GM13976 (cell line): Measurements from ENCODE around the gene TM4SF4.

Experiments used
- DNase-seq: peaks from one replicate; pipeline ENCODE4 v3.0.0; 2012; ENCODE audit warnings: low spot score
- CTCF ChIP-seq: IDR thresholded peaks from 2 replicates; pipeline ENCODE4 v1.5.1; 2012; ENCODE audit warnings: borderline replicate concordance, mild to moderate bottlenecking; ENCODE audit not compliant: insufficient read depth; ENCODE audit errors: extremely low read depth, missing control alignments, control extremely low read depth
- in situ Hi-C: fragments of 300-500 bp; cut with MboI; formaldehyde crosslinking; loops from one replicate; pipeline ENCODE4 v1.12.0; 2022; ENCODE audit warnings: low sequenced_read_pairs, mixed read lengths, inconsistent platforms; ENCODE audit not compliant: unreplicated experiment

Gene TM4SF4

GRCh38 chr3:149535333-149535685 is 60.8 kb downstream of the TM4SF4 start:
- DNase-seq: no peak
- in situ Hi-C loops: no loop called here
- no peak for TF ChIP-seq CTCF

- DNase-seq: no peak
- TF ChIP-seq CTCF: no peak
- in situ Hi-C loops: no loop called here
Measured at GRCh38 chr3:149536429-149536828, 61.9 kb downstream of the TM4SF4 start.

DNA sequence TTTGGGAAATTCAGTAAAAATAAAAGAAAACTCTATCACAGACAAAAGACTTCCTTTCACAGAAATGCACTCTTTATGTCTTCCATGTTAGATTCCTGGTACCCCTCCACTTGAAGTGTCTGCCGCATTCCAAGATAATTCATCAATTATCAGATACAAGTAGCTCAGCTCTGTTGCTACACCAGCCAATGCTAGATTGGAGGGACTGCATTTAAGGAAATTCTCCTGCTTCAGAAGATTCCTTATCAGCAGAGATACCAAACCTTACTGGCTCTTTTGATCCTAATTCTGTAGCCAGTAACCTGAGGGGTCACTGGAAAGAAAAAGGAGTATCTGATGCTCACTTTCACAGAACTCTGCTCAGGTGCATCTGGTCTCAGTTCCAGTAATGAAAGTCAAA is 63.9 kb downstream of the TM4SF4 start:
- no peak for DNase-seq
- TF ChIP-seq CTCF: no peak
- in situ Hi-C loops: no loop called here

GRCh38 chr3:149541091-149541491 is 66.6 kb downstream of the TM4SF4 start:
- no peak for TF ChIP-seq CTCF
- in situ Hi-C loops: no loop called here
- no peak for DNase-seq

GRCh38 chr3:149542375-149543312 is 68.1 kb downstream of the TM4SF4 start:
- no peak for TF ChIP-seq CTCF
- in situ Hi-C loops: no loop called here
- no peak for DNase-seq

- no peak for DNase-seq
- in situ Hi-C loops: no loop called here
- TF ChIP-seq CTCF: no peak
Measured at GRCh38 chr3:149545049-149545448, 70.6 kb downstream of the TM4SF4 start.
